ENCODE measurements around the gene C17orf75. TPM values are rescaled to one million over a fixed set of nuclear protein-coding genes. Genes with fewer than 3 reads are reported as not detected.
A peak's percentile ranks its signal among the peaks of the same experiment; 100 is the strongest.

Gene C17orf75
- total RNA-seq, 2 experiments from 2014 or later = 31.5 to 35.9 TPM

GRCh38 chr17:32292094-32292493 is 49.9 kb downstream of the C17orf75 start:
- H3K27ac Mint-ChIP-seq = no peak overlapping the region
- H3K9me3 Mint-ChIP-seq = no peaks in the 10 kb centered on the region

GRCh38 chr17:32289471-32290070 is 52.4 kb downstream of the C17orf75 start:
- H3K27ac Mint-ChIP-seq = no peak overlapping the region
- no peak for ATAC-seq (ENCODE audit: low read depth)
- no peaks in the 10 kb centered on the region for H3K36me3 Mint-ChIP-seq
- H3K4me1 Mint-ChIP-seq = peaks cover 5% of the 10 kb centered on the region
- H3K27me3 Mint-ChIP-seq = peaks cover 7% of the 10 kb centered on the region
- DNase-seq = no peak
- POLR2A ChIA-PET = no interaction called here
- H3K9me3 Mint-ChIP-seq = no peaks in the 10 kb centered on the region
- H3K4me3 Mint-ChIP-seq = no peak overlapping the region

More at GRCh38 chr17:32292094-32292493, 49.9 kb downstream of the C17orf75 start:
- no peaks in the 10 kb centered on the region for H3K36me3 Mint-ChIP-seq
- H3K4me1 Mint-ChIP-seq = peaks cover 5% of the 10 kb centered on the region
- peaks cover 4% of the 10 kb centered on the region for H3K27me3 Mint-ChIP-seq
- ATAC-seq (ENCODE audit: low read depth) (no peak), DNase-seq (no peak)
- POLR2A ChIA-PET = no interaction called here
- H3K4me3 Mint-ChIP-seq = no peak overlapping the region

- H3K27ac Mint-ChIP-seq = no peak overlapping the region
- H3K36me3 Mint-ChIP-seq = no peaks in the 10 kb centered on the region
- no peak overlapping the region for H3K4me3 Mint-ChIP-seq
- no peaks in the 10 kb centered on the region for H3K9me3 Mint-ChIP-seq
- H3K4me1 Mint-ChIP-seq = peaks cover 3% of the 10 kb centered on the region
- DNase-seq (no peak), ATAC-seq (ENCODE audit: low read depth) (no peak)
- peaks cover 7% of the 10 kb centered on the region for H3K27me3 Mint-ChIP-seq
- POLR2A ChIA-PET = interaction anchor here (0.5 to 0.6 kb wide), 2 partner anchors 138 to 236 kb away, joined by 3 to 4 read pairs; no protein-coding TSS in a partner anchor
Observed at GRCh38 chr17:32288615-32289014, 53.4 kb downstream of the C17orf75 start.

DNA sequence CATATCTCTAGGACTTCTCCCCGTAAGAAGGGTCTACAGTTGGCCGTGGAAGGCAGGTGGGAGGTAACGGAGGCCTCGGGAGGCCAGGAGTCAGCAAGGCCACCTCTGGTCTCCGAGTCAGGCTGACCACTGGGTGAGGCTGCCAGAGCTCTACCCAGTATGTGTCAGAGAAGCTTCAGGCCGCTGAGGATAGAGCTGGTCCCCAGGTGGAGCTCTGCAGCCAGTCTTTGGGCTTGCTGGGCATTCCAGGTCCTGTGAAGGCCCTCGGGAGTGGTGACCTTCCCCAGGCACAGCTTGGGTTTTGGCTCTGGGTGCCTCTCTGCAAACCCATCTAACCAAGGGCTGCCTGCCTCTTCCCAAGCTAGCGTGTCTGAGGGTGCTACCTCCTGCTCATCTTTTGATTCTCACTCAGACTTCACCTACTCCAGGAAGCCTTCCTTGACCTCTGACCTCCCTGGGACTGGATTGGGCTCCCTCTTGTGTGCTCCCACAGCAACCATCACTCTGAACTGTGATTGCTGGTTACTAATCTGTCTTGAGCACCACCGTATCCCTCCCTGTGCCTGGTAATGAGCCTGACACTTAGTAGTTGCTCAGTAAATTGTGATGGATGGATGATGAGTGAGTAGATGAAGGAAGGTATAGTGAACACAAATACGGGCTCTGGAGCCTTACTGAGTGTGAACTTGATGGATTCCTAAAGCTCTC is 54.0 kb downstream of the C17orf75 start:
- POLR2A ChIA-PET = interaction anchor here (0.6 kb wide), 1 partner anchor 138 kb away, joined by 3 read pairs; no protein-coding TSS in a partner anchor
- no peaks in the 10 kb centered on the region for H3K9me3 Mint-ChIP-seq
- peaks cover 3% of the 10 kb centered on the region for H3K4me1 Mint-ChIP-seq
- no peak overlapping the region for H3K4me3 Mint-ChIP-seq
- H3K27ac Mint-ChIP-seq = peak overlapping the region; percentile 22
- ATAC-seq (ENCODE audit: low read depth) (no peak), DNase-seq (no peak)
- H3K27me3 Mint-ChIP-seq = peaks cover 7% of the 10 kb centered on the region
- H3K36me3 Mint-ChIP-seq = no peaks in the 10 kb centered on the region

GRCh38 chr17:32286518-32286900 is 55.5 kb downstream of the C17orf75 start:
- POLR2A ChIA-PET = interaction anchor here (1.5 kb wide), 1 partner anchor 10 kb away, joined by 5 read pairs; no protein-coding TSS in a partner anchor
- no peaks in the 10 kb centered on the region for H3K36me3 Mint-ChIP-seq
- H3K4me1 Mint-ChIP-seq = peaks cover 2% of the 10 kb centered on the region
- no peaks in the 10 kb centered on the region for H3K9me3 Mint-ChIP-seq
- H3K27ac Mint-ChIP-seq = no peak overlapping the region
- ATAC-seq (ENCODE audit: low read depth) (no peak), DNase-seq (no peak)
- H3K4me3 Mint-ChIP-seq = no peak overlapping the region
- H3K27me3 Mint-ChIP-seq = peaks cover 7% of the 10 kb centered on the region

DNA sequence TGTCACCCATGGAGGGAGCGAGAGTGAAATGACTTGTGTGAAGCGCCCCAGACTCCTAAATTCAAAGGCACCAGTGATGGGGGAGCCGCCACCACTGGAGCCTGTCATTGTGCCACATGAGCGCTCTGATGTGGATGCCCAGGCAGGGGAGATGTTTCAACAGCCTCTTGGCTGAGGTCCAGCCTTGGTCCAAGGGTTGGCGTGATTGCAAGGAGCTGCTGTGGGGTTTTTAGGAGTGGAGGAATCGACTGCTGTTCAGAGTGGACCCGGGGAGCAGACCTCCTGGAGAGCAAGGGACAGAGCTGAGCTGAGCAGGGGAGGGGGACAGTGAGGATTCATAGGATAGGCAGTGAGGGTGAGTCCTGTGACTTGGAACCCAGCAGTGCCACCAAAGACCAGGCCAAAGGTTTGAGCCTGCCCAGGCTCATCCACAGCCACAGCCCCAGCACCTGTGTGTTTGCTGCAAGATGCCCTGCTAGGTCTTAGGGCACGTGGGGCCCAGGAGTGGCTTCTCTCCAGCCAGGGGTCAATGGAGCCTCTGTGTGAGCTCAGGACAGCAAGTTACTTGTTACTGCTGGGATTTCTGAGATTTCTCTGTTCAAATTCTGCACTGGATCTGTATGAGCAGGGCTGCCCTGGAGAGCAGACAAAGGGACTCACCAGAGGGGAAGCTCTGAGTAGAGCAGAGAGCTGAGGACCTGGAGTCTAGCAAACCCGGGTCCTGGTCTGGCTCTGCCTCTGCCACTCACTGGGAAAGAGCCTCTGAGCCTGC is 56.0 kb downstream of the C17orf75 start:
- Mint-ChIP-seq H3K4me1 (peaks cover 2% of the 10 kb centered on the region), H3K36me3 (no peaks in the 10 kb centered on the region), H3K27ac (no peak overlapping the region), H3K27me3 (peaks cover 7% of the 10 kb centered on the region), H3K9me3 (no peaks in the 10 kb centered on the region), H3K4me3 (no peak overlapping the region)
- POLR2A ChIA-PET = interaction anchor here (1.5 kb wide), 1 partner anchor 11 kb away, joined by 5 read pairs; no protein-coding TSS in a partner anchor
- DNase-seq = no peak
- ATAC-seq (ENCODE audit: low read depth) = no peak

- no peaks in the 10 kb centered on the region for H3K36me3 Mint-ChIP-seq
- H3K4me1 Mint-ChIP-seq = peaks cover 2% of the 10 kb centered on the region
- peaks cover 9% of the 10 kb centered on the region for H3K27me3 Mint-ChIP-seq
- DNase-seq = no peak
- POLR2A ChIA-PET = no interaction called here
- ATAC-seq (ENCODE audit: low read depth) = no peak
- H3K27ac Mint-ChIP-seq = no peak overlapping the region
- no peak overlapping the region for H3K4me3 Mint-ChIP-seq
- no peaks in the 10 kb centered on the region for H3K9me3 Mint-ChIP-seq
Observed at GRCh38 chr17:32285306-32285705, 56.7 kb downstream of the C17orf75 start.

DNA sequence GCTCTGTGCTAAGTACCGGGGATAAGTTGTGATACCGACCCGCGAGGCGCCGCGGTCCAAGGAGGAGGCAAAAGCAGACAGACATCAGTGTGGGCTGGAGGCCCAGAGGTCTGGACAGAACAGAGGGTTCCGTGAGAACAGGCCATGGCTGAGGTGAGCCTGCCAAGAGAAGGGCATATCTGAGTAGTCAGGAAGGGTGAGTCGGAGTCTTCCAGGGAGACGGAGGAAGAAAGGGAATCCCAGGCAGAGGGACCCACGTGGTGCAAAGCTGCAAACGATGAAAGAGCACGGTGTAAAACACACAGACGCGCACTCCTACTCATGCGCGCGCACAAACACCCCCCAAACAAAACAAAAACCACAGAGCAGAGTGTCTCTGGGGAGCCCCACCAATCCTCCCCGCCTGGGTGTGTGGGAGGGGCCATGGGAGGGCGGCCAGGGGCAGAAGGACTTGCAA is 58.2 kb downstream of the C17orf75 start:
- H3K9me3 Mint-ChIP-seq = no peaks in the 10 kb centered on the region
- no peak overlapping the region for H3K4me3 Mint-ChIP-seq
- POLR2A ChIA-PET = no interaction called here
- peaks cover under 1% of the 10 kb centered on the region for H3K4me1 Mint-ChIP-seq
- peaks cover 9% of the 10 kb centered on the region for H3K27me3 Mint-ChIP-seq
- DNase-seq (no peak), ATAC-seq (ENCODE audit: low read depth) (no peak)
- no peak overlapping the region for H3K27ac Mint-ChIP-seq
- H3K36me3 Mint-ChIP-seq = no peaks in the 10 kb centered on the region

- H3K27me3 Mint-ChIP-seq = peaks cover 11% of the 10 kb centered on the region
- H3K4me1 Mint-ChIP-seq = no peaks in the 10 kb centered on the region
- H3K27ac Mint-ChIP-seq = no peak overlapping the region
- H3K4me3 Mint-ChIP-seq = no peak overlapping the region
- POLR2A ChIA-PET = no interaction called here
- H3K9me3 Mint-ChIP-seq = no peaks in the 10 kb centered on the region
- no peak for DNase-seq
- no peaks in the 10 kb centered on the region for H3K36me3 Mint-ChIP-seq
- no peak for ATAC-seq (ENCODE audit: low read depth)
Observed at GRCh38 chr17:32281011-32281451, 60.9 kb downstream of the C17orf75 start.

GRCh38 chr17:32279891-32280716 is 61.9 kb downstream of the C17orf75 start:
- ATAC-seq (ENCODE audit: low read depth) (no peak), DNase-seq (no peak)
- no peak overlapping the region for H3K4me3 Mint-ChIP-seq
- peak overlapping the region; percentile 32 for H3K27ac Mint-ChIP-seq
- POLR2A ChIA-PET = no interaction called here
- H3K4me1 Mint-ChIP-seq = no peaks in the 10 kb centered on the region
- no peaks in the 10 kb centered on the region for H3K36me3 Mint-ChIP-seq
- peaks cover 8% of the 10 kb centered on the region for H3K27me3 Mint-ChIP-seq
- no peaks in the 10 kb centered on the region for H3K9me3 Mint-ChIP-seq

GRCh38 chr17:32278815-32279214 is 63.2 kb downstream of the C17orf75 start:
- Mint-ChIP-seq H3K4me3 (no peak overlapping the region), H3K36me3 (no peaks in the 10 kb centered on the region), H3K27me3 (peaks cover 12% of the 10 kb centered on the region), H3K27ac (no peak overlapping the region), H3K4me1 (no peaks in the 10 kb centered on the region), H3K9me3 (no peaks in the 10 kb centered on the region)
- ATAC-seq (ENCODE audit: low read depth) (no peak), DNase-seq (no peak)
- POLR2A ChIA-PET = no interaction called here
